Activated CD8-positive, alpha-beta memory T cell treated with anti-CD3 and anti-CD28 coated beads for 4 hours (primary cell): ENCODE data around the gene CHMP1A.
"Not testable (repeated sequence)": the region's sequence is repeated elsewhere in the genome, so short reads cannot be mapped to it uniquely, and the experiment has no call there.

Experiments
- DNase-seq, 2 donors: peaks; one replicate each; pipeline ENCODE4 v3.0.0-alpha.2; 2020; ENCODE audit warnings: low read depth in 2 of 2

CHMP1A gene

DNA sequence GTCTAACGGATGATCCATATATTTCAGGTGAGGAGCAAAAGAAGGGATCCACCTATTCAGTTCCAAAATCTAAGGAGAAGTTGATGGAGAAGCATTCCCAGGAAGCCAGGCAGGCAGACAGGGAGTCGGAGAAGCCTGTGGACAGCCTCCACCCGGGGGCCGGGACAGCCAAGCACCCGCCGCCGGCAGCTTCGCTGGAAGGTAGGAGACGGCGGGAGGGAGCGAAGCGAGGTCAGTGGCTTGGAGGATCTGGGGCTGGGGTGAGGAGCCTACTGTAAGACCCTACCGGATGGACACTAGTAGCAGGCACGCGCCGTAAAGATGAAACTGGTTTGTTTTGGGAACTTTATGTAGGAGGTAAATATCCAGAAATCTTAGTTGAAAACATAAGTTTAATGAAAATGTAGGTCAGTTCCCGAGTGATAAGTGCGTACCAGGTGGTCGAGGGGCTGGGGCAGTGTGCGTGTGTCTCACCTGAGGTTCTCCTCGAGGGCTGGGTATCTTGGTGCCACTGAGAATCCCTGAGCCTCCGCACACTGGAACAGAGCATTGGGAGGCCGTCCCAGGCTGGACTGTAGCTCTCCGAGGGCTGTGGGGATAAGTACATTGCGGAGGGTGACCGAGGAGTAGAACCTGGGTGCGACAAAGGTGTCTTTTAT is 842 bp upstream of the CHMP1A start:
- DNase-seq = no peak

DNA sequence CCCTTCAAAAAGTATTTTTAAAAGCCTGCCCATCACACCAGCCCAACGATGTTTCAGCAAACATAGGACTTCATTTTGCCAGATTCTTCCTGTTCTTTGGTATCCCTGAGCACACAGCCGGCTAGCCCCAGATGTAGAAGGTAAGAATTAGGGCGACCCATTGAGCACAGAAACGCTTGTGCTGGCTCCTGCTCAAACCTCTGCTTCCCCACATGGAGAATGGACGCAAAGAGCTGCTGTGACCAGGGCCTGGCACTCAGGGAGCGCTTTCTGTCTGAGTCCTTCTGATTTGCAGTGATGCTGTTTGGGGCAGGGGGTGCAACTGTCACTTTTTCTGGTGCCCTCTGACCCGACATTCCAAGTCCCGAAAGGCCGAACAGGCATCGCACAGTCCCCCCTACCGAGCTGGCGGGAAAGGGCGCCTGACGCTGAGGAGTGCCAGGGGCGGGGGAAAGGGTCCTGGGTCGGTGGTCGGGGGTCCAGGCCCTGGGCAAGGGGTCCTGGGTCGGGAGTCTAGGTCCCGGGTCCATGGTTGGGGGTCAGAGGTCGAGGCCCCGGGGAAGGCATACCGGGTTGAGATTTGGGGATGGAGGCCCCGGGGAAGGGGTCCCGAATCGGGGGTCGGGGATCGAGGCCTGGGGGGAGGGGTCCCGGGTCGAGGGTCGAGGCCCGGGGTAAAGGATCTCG is 930 bp downstream of the CHMP1A start:
- DNase-seq = no peak

DNA sequence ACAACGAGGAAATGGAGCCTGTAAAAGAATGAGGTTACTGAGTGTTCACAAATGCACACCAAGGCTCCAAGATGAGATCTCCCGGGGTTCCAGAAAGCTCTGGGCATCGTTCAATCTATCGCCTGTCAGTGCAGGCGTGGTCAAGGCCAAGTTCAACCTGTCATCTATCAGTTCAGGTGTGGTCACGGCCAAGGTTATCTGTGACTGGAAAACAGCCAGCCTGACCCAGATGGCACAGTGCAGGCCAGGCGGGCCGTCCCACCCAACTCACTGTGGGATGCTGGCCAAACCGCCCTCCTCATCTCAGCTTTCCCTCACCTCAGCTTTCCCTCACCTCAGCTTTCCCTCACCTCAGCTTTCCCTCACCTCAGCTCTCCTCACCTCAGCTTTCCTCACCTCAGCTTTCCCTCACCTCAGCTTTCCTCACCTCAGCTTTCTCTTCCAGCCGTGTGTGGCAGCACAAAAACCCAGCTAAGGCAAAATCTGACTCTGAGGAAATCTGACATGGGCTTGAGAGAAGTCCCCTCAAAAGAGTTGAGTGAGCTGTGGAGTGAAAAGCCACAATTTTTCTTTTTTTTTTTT is 2.4 kb downstream of the CHMP1A start:
- DNase-seq = no peak

DNA sequence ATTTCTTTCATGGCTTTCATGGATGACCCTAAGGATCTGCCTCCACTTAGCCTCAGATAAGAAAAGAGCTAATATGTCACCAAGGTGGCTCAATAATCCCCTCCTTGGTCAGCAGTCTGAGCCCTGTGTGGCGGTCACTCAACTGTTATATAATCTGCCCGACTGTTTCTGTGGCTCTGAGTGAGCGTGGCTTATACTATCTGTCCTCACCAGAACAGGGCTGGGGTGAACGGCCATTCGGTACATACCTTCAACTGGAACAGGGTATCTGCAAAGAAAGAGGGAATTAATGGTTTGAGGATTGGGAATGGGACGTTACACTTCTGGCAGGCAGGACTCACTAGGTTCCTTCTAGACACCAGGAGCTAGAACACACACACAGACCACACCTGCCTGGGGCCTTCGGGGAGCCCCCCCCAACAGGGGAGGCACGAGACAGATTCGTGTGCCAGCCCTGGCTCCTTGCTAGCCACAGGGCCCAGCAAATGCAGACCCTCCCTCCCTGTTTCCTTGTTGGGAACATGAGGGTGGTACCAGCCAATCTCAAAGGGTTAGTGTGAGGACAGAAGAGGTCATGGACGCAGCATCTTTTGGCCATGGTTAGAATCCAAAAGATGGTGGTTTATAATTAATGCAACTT is 3.7 kb downstream of the CHMP1A start:
- DNase-seq = no peak

DNA sequence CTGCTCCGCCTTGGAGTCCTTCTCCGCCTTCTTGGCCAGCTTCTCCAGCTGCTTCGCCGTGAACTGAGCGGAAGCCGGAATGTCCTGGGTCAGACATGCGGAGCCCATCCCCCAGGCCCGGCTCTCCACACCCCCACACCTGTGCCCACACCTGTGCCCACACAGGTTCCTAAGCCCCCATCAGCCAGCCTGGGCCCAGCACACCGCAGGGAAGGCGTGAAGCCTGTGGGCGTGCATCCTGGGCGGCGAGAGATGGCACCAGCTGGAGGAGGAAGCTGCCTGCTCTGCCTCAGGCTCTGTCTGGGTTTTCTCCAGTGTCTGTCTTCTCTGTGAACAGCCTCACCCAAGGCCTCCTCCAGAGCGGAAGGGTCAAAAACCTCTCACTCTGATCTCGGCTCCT is 5.9 kb downstream of the CHMP1A start:
- no peak for DNase-seq

DNA sequence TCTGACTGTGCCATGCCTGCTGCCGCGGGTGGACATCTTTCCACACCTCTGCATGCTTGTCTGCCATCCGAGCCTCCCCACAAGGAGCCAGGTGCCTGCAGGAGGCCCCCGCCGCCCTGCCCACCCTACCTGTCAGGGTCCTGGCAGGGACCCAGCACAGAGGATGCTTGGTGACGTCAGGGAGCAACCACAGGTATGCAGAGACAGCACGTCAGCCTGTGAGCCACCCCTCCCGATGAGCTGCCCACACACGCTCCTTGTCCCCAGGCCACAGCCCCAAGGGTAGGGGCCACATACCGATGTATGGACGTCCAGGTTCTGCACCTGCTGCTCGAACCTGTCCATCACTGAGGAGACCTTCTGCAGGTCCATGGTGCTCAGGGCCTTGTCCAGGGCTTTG is 10.6 kb downstream of the CHMP1A start:
- no peak for DNase-seq

DNA sequence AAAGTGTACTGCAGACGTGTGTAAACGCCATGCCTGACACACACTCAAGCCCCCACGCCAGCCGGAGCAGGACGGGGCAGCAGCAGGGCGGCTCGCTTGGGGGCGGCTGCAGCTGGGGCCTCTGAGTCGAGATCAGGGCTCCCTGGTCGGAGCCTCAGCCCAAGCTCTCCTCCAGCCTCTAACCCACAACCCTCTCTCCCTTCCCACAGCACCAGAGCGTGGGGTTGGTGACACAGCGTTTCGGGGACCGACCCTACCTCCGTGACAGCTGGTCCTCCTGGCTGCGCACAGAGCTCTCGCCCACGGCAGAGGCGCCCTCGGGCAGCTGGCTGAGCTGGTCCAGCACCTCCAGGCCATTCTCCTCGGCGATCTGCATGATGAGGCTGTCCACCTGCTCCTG is 11.2 kb downstream of the CHMP1A start:
- no peak for DNase-seq

DNA sequence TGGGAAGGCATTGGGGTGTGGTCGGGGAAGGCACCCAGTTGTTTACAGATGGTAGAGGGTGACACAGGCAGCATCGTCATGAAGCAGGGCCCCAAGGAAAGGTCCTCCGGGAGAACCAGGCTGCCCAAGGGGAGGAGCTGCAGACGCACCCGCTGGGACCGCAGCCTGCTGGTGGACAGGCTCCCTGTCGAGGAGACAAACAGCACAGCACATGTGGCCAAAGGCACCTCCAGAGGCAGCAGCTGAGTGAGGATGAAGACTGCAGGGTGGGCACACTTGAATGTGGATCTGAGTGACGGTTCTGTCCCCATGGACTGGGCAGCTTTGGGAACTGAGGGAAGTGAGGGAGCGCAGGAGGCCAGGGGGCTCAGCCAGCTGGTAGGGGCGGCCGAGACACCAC is 12.4 kb downstream of the CHMP1A start:
- no peak for DNase-seq

DNA sequence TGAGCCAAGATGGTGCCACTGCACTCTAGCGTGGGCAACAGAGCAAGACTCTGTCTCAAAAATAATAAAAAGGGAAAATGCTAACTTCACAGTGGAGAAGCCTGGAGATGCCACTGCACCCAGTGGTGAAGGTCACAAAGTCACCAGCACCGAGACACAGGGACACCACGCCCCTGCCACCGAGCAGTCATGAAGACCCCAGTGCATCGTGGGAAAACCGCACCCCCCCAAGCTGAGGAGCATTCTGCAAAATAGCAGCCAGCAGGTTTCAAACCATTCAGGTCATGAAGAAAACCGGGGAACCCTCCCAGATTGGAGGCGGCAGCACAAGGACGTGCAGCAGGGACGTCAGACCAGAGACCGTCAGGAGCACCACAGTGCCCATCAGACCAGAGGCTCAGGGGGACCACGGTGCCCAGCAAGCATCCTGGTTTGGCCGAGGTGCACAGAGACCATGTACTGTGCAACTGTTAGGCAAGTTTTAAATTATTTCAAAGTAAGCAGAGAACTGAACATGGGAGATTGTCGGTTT is 13.7 kb downstream of the CHMP1A start:
- no peak for DNase-seq

DNA sequence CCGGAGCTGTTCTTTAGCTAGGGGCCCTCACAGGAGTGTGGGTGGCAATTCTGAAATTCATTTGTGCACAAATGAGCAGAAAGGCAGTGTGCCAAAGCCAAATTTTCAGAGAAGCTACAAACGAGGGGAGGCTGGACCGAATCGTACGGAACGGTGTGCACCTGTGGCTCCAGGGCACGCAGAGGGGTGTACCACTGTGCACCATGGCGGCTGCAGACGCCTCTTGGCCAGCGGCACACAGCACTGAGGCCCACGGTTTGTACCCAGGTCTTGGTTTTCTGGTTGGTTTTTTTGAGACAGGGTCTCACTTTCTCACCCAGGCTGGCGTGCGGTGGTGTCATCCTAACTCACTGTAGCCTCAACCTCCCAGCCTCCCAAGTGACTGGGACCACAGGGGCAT is 14.9 kb downstream of the CHMP1A start:
- no peak for DNase-seq

DNA sequence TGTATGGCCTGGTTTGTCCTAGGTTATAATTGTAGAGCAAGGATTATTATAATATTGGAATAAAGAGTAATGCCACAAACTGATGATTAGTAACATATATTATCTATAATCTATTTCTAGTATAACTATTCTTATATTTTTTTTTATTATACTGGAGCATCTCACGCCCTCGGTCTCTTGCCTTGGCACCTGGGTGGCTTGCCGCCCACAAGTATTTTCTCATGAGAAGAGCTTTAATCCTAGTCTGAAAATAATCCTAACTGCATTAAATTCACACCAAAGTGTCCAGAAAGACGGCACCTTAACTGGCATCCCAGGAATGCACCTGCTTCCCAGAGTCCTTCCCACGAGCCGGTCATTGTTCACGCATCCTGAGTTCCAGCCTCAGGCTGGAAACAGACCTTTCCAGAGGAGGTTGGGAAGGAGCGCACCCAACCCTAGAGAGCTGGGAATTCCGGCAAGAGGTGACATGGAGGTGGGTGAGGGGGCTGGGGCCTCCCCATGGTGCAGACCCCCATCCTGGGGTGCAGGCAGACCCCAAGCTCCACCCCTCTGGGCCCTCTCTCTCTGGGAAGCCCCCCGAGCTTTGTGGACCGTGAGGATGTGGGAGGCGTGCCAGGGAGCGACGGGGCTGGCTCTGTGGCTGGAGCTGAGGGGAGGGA is 15.9 kb downstream of the CHMP1A start:
- no peak for DNase-seq

DNA sequence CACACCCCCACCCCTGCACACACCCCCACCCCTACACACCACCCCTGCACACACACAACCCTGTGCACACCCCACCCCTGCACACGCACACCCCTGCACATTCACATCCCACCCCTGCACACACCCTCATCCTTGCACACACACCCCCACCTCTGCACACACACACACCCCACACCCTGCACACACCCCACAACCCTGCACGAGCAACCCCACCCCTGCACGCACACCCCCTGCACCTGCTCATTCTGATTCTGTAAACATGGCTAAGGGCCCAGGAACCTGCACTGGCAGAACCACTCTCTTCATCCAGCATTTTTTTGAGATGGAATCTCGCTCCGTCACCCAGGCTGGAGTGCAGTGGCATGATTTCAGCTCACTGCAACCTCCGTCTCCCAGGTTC is 18.1 kb downstream of the CHMP1A start:
- DNase-seq = no peak

DNA sequence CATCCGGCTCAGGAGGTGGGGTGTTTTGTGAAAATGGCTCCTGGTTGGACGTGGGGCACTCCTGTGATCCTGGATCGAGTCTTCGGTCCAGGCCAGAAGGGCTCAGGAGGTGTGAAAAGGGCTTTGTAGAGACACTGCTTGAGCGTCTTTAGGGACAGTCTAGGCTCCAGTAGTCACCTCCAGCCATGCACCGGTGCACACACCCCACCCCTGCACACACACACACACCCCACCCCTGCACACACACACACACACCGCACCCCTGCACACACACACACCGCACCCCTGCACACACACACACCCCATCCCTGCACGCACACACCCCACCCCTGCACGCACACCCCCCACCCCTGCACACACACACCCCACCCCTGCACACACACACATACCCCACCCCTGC is 19.1 kb downstream of the CHMP1A start:
- DNase-seq = no peak

DNA sequence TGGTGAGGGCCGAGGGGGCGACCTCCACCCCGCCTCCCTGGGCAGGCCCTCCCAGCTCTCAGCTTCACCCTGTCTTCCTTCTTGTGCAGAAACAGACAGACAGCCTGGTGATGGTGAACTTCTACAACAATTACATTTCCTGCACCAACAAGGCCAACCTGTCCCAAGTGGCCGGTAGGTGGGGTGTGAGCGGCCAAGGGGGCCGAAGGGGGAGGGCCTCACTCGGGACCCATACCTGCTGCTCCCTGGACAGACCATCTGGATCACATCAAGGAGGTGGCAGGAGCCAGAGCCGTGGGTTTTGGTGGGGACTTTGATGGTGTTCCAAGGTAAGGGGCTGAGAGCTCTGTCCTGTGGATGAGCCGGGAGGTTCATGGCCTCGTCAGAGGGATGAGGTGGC is 20.1 kb downstream of the CHMP1A start:
- no peak for DNase-seq

DNA sequence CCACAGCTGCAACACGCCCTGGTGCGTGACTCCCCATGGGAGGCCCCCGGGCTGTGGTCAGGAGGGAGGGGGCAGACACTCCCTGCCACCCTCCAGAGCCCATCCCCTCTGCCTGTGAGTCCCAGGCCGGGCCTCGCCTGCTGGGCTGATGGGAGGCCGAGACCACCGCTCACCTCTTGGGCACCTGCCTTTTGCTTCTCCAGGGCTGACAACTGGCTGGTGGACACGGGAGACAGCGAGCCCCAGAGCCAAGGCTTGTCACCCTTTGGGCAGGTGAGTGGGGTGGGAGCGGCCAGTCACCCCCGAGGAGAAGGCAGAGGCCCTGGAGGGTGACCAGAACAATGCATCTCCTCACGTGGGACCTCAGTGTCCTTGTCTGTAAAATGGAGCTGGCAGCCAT is 20.8 kb downstream of the CHMP1A start:
- DNase-seq = no peak

DNA sequence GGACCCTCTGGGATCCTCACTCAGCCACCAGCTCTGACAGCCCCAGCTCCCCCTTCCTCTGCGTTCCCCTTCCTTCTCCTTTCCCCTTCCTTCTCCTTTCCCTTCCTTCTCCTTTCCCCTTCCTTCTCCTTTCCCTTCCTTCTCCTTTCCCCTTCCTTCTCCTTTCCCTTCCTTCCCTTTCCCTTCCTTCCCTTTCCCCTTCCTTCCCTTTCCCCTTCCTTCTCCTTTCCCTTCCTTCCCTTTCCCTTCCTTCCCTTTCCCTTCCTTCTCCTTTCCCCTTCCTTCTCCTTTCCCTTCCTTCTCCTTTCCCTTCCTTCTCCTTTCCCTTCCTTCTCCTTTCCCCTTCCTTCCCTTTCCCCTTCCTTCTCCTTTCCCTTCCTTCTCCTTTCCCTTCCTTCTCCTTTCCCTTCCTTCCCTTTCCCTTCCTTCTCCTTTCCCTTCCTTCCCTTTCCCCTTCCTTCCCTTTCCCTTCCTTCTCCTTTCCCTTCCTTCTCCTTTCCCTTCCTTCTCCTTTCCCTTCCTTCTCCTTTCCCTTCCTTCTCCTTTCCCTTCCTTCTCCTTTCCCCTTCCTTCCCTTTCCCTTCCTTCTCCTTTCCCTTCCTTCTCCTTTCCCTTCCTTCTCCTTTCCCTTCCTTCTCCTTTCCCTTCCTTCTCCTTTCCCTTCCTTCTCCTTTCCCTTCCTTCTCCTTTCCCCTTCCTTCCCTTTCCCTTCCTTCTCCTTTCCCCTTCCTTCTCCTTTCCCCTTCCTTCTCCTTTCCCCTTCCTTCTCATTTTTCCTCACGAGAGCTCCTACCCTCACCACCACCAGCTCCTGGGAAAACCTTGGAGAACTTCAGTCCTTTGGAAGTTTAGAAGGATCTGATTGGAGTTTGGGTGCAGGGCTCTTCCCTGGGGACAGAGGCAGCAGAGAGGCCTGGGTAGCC is 22.8 kb downstream of the CHMP1A start:
- DNase-seq = not testable (repeated sequence)

DNA sequence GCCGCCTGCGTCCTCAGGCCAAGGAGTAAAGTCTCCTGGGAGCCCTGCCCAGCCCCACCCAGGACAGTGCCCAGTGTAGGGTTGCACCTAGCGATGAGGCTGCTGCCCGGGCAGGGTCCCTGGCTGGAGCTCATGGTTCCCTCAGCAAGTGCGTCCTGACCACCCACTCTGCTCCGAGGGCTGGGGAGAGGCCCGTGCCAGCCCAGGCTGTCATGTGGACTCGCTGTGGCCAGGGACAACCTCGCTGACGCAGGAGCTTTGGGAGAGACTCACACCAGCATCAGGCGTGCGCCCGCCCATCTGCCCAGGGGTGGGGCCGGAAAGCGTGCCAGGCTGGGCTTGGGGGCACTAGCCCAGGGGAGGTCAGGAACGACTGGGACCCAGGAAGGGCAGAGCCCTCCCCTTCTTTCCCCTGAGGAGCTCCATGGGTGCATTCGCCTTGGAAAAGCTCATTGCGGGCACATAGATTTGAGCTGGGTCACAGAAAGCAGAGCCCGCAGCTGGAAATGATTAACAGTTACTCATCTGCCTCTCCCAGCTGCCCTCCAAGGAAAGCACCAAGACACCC is 24.4 kb downstream of the CHMP1A start:
- no peak for DNase-seq

DNA sequence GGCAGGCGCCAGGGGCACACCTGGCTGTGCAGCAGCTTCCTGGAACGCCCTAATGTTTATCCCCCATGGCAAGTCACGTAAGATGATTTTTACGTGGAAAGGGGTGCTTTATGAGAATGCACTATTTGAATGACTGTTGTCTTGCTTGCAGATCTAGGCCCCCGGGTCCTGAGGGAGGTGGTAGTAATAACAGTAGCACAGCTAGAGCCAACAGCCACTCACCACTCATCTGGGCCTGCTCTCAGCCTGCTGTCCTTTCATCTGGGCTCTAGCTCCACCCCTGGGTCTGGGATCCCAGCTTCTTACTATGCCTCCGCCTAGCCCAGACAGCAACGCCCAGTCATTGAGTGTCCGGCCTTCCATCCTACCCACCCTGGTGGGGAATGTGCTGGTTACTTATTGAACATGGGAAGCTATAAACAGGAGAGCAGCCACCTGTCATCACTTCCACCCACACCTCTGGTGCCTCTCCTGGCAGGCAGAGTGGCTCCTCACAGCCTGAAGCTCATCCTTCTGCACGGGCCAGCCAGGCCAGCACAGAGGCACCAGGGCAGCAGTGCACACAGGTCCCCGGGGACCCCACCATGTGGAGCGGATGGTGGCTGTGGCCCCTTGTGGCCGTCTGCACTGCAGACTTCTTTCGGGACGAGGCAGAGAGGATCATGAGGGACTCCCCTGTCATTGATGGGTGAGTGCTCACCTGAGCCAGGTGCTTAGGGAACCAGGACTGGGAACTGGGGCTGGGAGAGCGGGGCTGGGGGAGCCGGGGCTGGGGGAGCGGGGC is 27.5 kb downstream of the CHMP1A start:
- DNase-seq = no peak

DNA sequence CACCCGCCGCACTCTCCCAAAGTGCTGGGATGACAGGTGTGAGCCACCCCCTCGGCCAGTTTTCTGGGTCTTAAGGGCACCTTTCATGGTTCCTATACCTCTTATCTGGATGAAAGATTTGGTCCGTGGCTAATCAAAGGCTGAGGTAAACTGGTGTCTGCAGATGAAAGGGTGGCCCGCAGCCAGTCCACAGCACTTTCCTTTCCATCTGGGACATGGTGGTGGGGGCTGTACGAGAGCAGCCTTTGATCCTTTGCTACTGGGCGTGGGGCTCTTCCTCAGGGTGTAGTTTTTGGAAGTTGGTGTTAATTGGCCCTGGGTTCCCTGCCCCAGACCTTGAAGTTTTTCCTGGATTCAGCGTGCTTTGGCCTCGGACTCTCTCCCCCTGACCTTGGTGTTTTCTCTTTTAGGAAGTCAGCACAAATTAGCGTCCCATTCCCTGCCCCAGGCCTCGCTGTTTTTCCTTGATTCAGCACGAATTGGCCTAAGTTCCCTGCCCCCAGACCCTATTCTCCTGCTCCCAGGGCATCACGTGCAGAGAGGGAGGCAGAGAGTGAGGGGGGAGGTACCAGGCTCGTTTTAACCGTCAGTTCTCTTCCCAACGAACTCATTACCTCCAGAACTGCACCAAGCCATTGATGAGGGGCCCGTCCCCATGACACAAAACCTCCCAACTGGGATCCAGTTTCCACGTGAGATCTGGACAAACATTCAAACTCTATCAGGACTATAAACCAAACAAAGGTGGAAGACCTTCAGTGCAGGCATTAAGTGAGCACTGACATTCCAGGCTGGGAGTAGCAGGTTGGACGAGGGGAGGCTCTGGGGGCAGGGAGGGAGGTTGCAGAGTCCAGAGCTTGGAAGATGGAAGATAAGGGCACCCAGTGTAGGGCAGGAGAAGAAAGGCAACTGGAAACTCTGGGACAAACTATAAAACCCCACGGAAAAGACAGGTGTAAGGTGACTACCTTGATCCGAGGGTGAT is 32.4 kb downstream of the CHMP1A start:
- DNase-seq = no peak
